Left lung (tissue), 10 donors: ENCODE results near the gene ARHGDIA. TPM values are rescaled to one million over a fixed set of nuclear protein-coding genes. Genes with fewer than 3 reads are reported as not detected.

Source experiments
- ATAC-seq: fragments of 200-7000 bp; cut with Tn5 transposase; one replicate; pipeline ENCODE4 v1.9.1; 2020; ENCODE audit warnings: moderate library complexity
- DNase-seq, 4 donors: peaks; one replicate each; pipeline ENCODE4 v3.0.0-alpha.2; 2013 to 2020
- H3K27ac ChIP-seq, 2 donors: fragments of 200-600 bp; sonication (generic) in 1 of 2; one replicate each; pipeline versions ENCODE4 v1.5.0 to v1.8.0; 2020 to 2021
- H3K27me3 ChIP-seq, 2 donors: fragments of 200-600 bp; sonication (generic) in 1 of 2; one replicate each; pipeline versions ENCODE4 v1.5.0 to v1.8.0; 2020 to 2021
- H3K36me3 ChIP-seq, 2 donors: fragments of 200-600 bp; sonication (generic) in 1 of 2; one replicate each; pipeline versions ENCODE4 v1.5.0 to v1.8.0; 2020 to 2021
- H3K4me1 ChIP-seq, 2 donors: fragments of 200-600 bp; one replicate each; pipeline ENCODE4 v1.8.0; 2021
- H3K4me3 ChIP-seq, 2 donors: fragments of 200-600 bp; sonication (generic) in 1 of 2; one replicate each; pipeline versions ENCODE4 v1.5.0 to v1.8.0; 2020 to 2021; ENCODE audit warnings: mild to moderate bottlenecking in 1 of 2
- H3K9me3 ChIP-seq, 2 donors: fragments of 200-600 bp; sonication (generic) in 1 of 2; one replicate each; pipeline versions ENCODE4 v1.5.0 to v1.8.0; 2020 to 2021
- CTCF ChIP-seq, 2 donors: fragments of 200-600 bp; sonication (generic) in 1 of 2; IDR thresholded peaks; one replicate each; pipeline versions ENCODE4 v1.5.0 to v1.8.0; 2021; ENCODE audit warnings: antibody characterized with exemption in 2 of 2
- intact Hi-C, 2 donors: fragments of 100-400 bp; cut with DNase I; formaldehyde crosslinking; loops; one replicate each; pipeline versions ENCODE4 v1.11.2 to v1.14.2; 2022
- polyA plus RNA-seq, 6 donors: library from polyadenylated mRNA; unstranded; fragments of 120-200 nt; gene quantifications; one replicate each; pipeline ENCODE4 v1.2.1, GENCODE V29; 2013; ENCODE audit not compliant: insufficient read length in 6 of 6
- total RNA-seq, 2 donors: library from RNA; stranded (reverse); fragmentation: NEBNext Ultra II Directional; extraction: Animal tissue kit (Norgen Biotek cat#: 25700); gene quantifications; one replicate each; pipeline ENCODE4 v1.2.1, GENCODE V29; 2021
- donor health status: DM: no; HTN: yes; CAD: no.
- donor health status: DM: no; HTN: no; CAD: no.

ARHGDIA gene
- total and polyA plus RNA-seq, 8 donors = 139 to 481 (median 194) TPM

- Histone ChIP-seq H3K27ac (no peak overlapping the region), H3K9me3 (no peaks in the 10 kb centered on the region), H3K4me3 (no peak overlapping the region), H3K36me3 (peaks cover 0 to 26% of the 10 kb centered on the region in 2 donors), H3K27me3 (no peaks in the 10 kb centered on the region), H3K4me1 (peaks cover 15 to 29% of the 10 kb centered on the region in 2 donors)
- ATAC-seq (no peak), DNase-seq (no peak)
- intact Hi-C loops = no loop called here
- no peak for TF ChIP-seq CTCF (IDR thresholded peaks at IDR 0.05)
These were observed 45.2 kb downstream of the ARHGDIA start for GRCh38 chr17:81825841-81826466.

GRCh38 chr17:81824595-81824994 lies 46.5 kb downstream of the ARHGDIA start:
- peaks cover 15 to 28% of the 10 kb centered on the region in 2 donors for H3K4me1 ChIP-seq
- no peaks in the 10 kb centered on the region for H3K9me3 ChIP-seq
- intact Hi-C loops = no loop called here
- no peak for TF ChIP-seq CTCF (IDR thresholded peaks at IDR 0.05)
- DNase-seq = peak in 1 of 4 donors; percentile 64
- peaks cover 0 to 6% of the 10 kb centered on the region in 2 donors for H3K27me3 ChIP-seq
- H3K36me3 ChIP-seq = peaks cover 0 to 26% of the 10 kb centered on the region in 2 donors
- no peak for ATAC-seq
- no peak overlapping the region for H3K4me3 ChIP-seq
- no peak overlapping the region for H3K27ac ChIP-seq

- Histone ChIP-seq H3K27ac (no peak overlapping the region), H3K9me3 (no peaks in the 10 kb centered on the region), H3K4me1 (peaks cover 15 to 28% of the 10 kb centered on the region in 2 donors), H3K36me3 (peaks cover 0 to 26% of the 10 kb centered on the region in 2 donors), H3K4me3 (no peak overlapping the region), H3K27me3 (peaks cover 0 to 9% of the 10 kb centered on the region in 2 donors)
- ATAC-seq (no peak), DNase-seq (peak in 1 of 4 donors; percentile 54)
- intact Hi-C loops = no loop called here
- TF ChIP-seq CTCF (IDR thresholded peaks at IDR 0.05) = no peak
These were observed 47.2 kb downstream of the ARHGDIA start for GRCh38 chr17:81823820-81824550.

- Histone ChIP-seq H3K4me3 (no peak overlapping the region), H3K9me3 (no peaks in the 10 kb centered on the region), H3K36me3 (peaks cover 0 to 26% of the 10 kb centered on the region in 2 donors), H3K4me1 (peaks cover 15 to 28% of the 10 kb centered on the region in 2 donors), H3K27ac (peak overlapping the region in 1 of 2 donors; percentile 76), H3K27me3 (peaks cover 0 to 9% of the 10 kb centered on the region in 2 donors)
- ATAC-seq (no peak), DNase-seq (peak in 1 of 4 donors; percentile 58)
- intact Hi-C loops = no loop called here
- TF ChIP-seq CTCF (IDR thresholded peaks at IDR 0.05) = no peak
These were observed 47.9 kb downstream of the ARHGDIA start for GRCh38 chr17:81822996-81823819.

- intact Hi-C loops = no loop called here
- H3K4me3 ChIP-seq = no peak overlapping the region
- peaks cover 0 to 10% of the 10 kb centered on the region in 2 donors for H3K27me3 ChIP-seq
- peaks cover 0 to 26% of the 10 kb centered on the region in 2 donors for H3K36me3 ChIP-seq
- no peaks in the 10 kb centered on the region for H3K9me3 ChIP-seq
- no peak for ATAC-seq
- peaks cover 15 to 28% of the 10 kb centered on the region in 2 donors for H3K4me1 ChIP-seq
- no peak for TF ChIP-seq CTCF (IDR thresholded peaks at IDR 0.05)
- H3K27ac ChIP-seq = peak overlapping the region; percentile 61 to 76
- no peak for DNase-seq
These were observed 48.9 kb downstream of the ARHGDIA start for GRCh38 chr17:81822312-81822637.
